HCT116 (cell line): ENCODE data around the gene APBA2. TPM values are rescaled to one million over a fixed set of nuclear protein-coding genes. Genes with fewer than 3 reads are reported as not detected.
A peak's percentile ranks its signal among the peaks of the same experiment; 100 is the strongest.

Experiments used
- ATAC-seq: fragments of 200-7000 bp; cut with Tn5 transposase; 2 replicates; pipeline ENCODE4 v1.9.1; 2020; ENCODE audit warnings: mild to moderate bottlenecking, moderate library complexity
- BruUV-seq: library from RNA; stranded (reverse); fragments of 400-500 nt; replicated peaks from 2 replicates; lab custom pipeline; 2021; lab: Mats Ljungman, UMichigan
- CTCF ChIA-PET: fragments of 300-600 bp; sonication (Branson Sonifier 250); formaldehyde crosslinking; loops from one replicate; lab custom pipeline; 2021; ENCODE audit warnings: antibody characterized with exemption; lab: Charles Lee
- POLR2A ChIA-PET: fragments of 300-600, 350-600 bp; sonication (Branson Sonifier 250); formaldehyde crosslinking; loops from one replicate; lab custom pipeline; 2021; ENCODE audit warnings: antibody characterized with exemption; lab: Charles Lee
- RAD21 ChIA-PET, 2 experiments: fragments of 300-600 bp; sonication (Branson Sonifier 250); formaldehyde crosslinking; loops; one replicate each; lab custom pipeline; 2023; ENCODE audit warnings: low total read pairs in 2 of 2; ENCODE audit not compliant: uncharacterized antibody in 2 of 2, unreplicated experiment in 2 of 2, low non-redundant PET in 1 of 2; lab: Charles Lee
- DNase-seq: peaks from one replicate; pipeline ENCODE4 v3.0.0-alpha.2; 2010; ENCODE audit warnings: low read depth, low spot score
- H2AFZ ChIP-seq: fragments of 200-600 bp; shearing (Covaris generic), sonication (generic); 2 replicates; pipeline ENCODE4 v1.6.1; 2017; ENCODE audit warnings: low read depth, mixed run types, mixed read lengths, antibody characterized with exemption, low read length; ENCODE audit not compliant: poor library complexity, severe bottlenecking
- H3K27ac ChIP-seq: 2 replicates; pipeline ENCODE4 v1.5.1; 2012; ENCODE audit warnings: low read depth, low read length
- H3K27me3 ChIP-seq: fragments of 200-600 bp; sonication (generic); 2 replicates; pipeline ENCODE4 v1.6.1; 2016; ENCODE audit warnings: mixed run types, low read length, mixed read lengths; ENCODE audit not compliant: insufficient read depth
- H3K36me3 ChIP-seq, 2 experiments: fragments of 200-500 bp in 1 of 2; fragments of 200-600 bp in 1 of 2; sonication (Bioruptor generic) in 1 of 2; sonication (generic) in 1 of 2; 2 replicates each; pipeline versions ENCODE4 v1.5.1 to v1.6.1; 2014 to 2016; ENCODE audit warnings: low read length in 2 of 2, inconsistent platforms in 1 of 2, mixed read lengths in 1 of 2, mixed run types in 1 of 2; ENCODE audit not compliant: insufficient read depth in 2 of 2, control insufficient read depth in 1 of 2
- H3K4me1 ChIP-seq, 2 experiments: fragments of 200-600 bp in 1 of 2; sonication (generic) in 1 of 2; 2 replicates each; pipeline versions ENCODE4 v1.5.1 to v1.6.1; 2012 to 2017; ENCODE audit warnings: low read length in 2 of 2, inconsistent platforms in 1 of 2, mild to moderate bottlenecking in 1 of 2, mixed read lengths in 1 of 2, mixed run types in 1 of 2, moderate library complexity in 1 of 2; ENCODE audit not compliant: insufficient read depth in 2 of 2, control insufficient read depth in 1 of 2
- H3K4me2 ChIP-seq: fragments of 200-600 bp; sonication (generic); 2 replicates; pipeline ENCODE4 v1.6.1; 2017; ENCODE audit warnings: mixed run types, low read length, mixed read lengths
- H3K4me3 ChIP-seq, 2 experiments: fragments of 200-600 bp in 1 of 2; sonication (generic) in 1 of 2; replicated peaks in 1 of 2; 2 replicates each; pipeline ENCODE4 v1.5.1; 2011 to 2016; ENCODE audit warnings: low read length in 2 of 2, control low read depth in 1 of 2, low read depth in 1 of 2, mild to moderate bottlenecking in 1 of 2, mixed read lengths in 1 of 2, mixed run types in 1 of 2
- H3K79me2 ChIP-seq: fragments of 200-600 bp; sonication (generic); 2 replicates; pipeline ENCODE4 v1.6.1; 2017; ENCODE audit warnings: mild to moderate bottlenecking, mixed run types, low read length, moderate library complexity, mixed read lengths; ENCODE audit not compliant: insufficient read depth
- H3K9ac ChIP-seq: fragments of 200-600 bp; sonication (generic); 2 replicates; pipeline ENCODE4 v1.6.1; 2016; ENCODE audit warnings: low read length, mixed read lengths
- H3K9me2 ChIP-seq: fragments of 200-600 bp; sonication (generic), shearing (Covaris generic); 2 replicates; pipeline ENCODE4 v1.6.1; 2017; ENCODE audit warnings: mixed run types, mild to moderate bottlenecking, moderate library complexity; ENCODE audit not compliant: insufficient read depth
- H3K9me3 ChIP-seq, 2 experiments: fragments of 200-500 bp in 1 of 2; fragments of 200-600 bp in 1 of 2; sonication (Bioruptor generic) in 1 of 2; sonication (generic) in 1 of 2; 2 replicates each; pipeline ENCODE4 v1.6.1; 2014 to 2017; ENCODE audit warnings: low read length in 2 of 2, mixed read lengths in 2 of 2, inconsistent platforms in 1 of 2, low read depth in 1 of 2, mild to moderate bottlenecking in 1 of 2, mixed run types in 1 of 2, moderate library complexity in 1 of 2; ENCODE audit not compliant: control insufficient read depth in 1 of 2, insufficient read depth in 1 of 2
- H4K20me1 ChIP-seq: fragments of 200-600 bp; sonication (generic), shearing (Covaris generic); 2 replicates; pipeline ENCODE4 v1.6.1; 2017; ENCODE audit warnings: mixed run types, mild to moderate bottlenecking, moderate library complexity; ENCODE audit not compliant: insufficient read depth
- CTCF ChIP-seq, 3 experiments: fragments of 200-600 bp in 1 of 3; sonication (generic) in 1 of 3; IDR thresholded peaks in 2 of 3; conservative IDR thresholded peaks in 1 of 3; 2 replicates each; pipeline ENCODE4 v1.5.1; 2012 to 2017; ENCODE audit warnings: low read depth in 2 of 3, low read length in 2 of 3, antibody characterized with exemption in 1 of 3, borderline replicate concordance in 1 of 3, control low read depth in 1 of 3, mild to moderate bottlenecking in 1 of 3, mixed read lengths in 1 of 3, mixed run types in 1 of 3, moderate library complexity in 1 of 3; ENCODE audit not compliant: insufficient read depth in 1 of 3
- EZH2phosphoT487 ChIP-seq: fragments of 200-600 bp; IDR thresholded peaks from 2 replicates; pipeline ENCODE4 v1.6.1; 2018; ENCODE audit warnings: antibody characterized with exemption, borderline replicate concordance
- RAD21 ChIP-seq: IDR thresholded peaks from 2 replicates; pipeline ENCODE4 v1.6.1; 2012; ENCODE audit warnings: low read depth, mild to moderate bottlenecking
- REST ChIP-seq: IDR thresholded peaks from 2 replicates; pipeline ENCODE4 v1.6.1; 2012; ENCODE audit warnings: low read depth
- intact Hi-C: fragments of 100-400 bp; cut with micrococcal nuclease; formaldehyde crosslinking; loops from 2 replicates; pipeline ENCODE4 v1.10.0; 2022
- total RNA-seq: library from RNA; stranded (reverse); gene quantifications from one replicate; pipeline ENCODE4 v1.2.1, GENCODE V29; 2021; ENCODE audit not compliant: unreplicated experiment

The APBA2 gene
- total RNA-seq, 1 experiment from 2014 or later = 0.47 TPM

GRCh38 chr15:28881170-28881569, 4.6 kb upstream of the APBA2 start:
- H3K4me3 ChIP-seq = no peak overlapping the region
- ChIA-PET POLR2A (no interaction called here), RAD21 (no interaction called here), CTCF (no interaction called here)
- peak; percentile 5; the same call in 1 of the 2 replicates for TF ChIP-seq RAD21
- no peak for TF ChIP-seq REST
- TF ChIP-seq EZH2phosphoT487 = no peak
- BruUV-seq = no TSS peak
- H3K9me3 ChIP-seq = no peaks in the 10 kb centered on the region
- intact Hi-C loops = no loop called here
- no peaks in the 10 kb centered on the region for H3K27me3 ChIP-seq
- no peaks in the 10 kb centered on the region for H3K4me1 ChIP-seq
- H4K20me1 ChIP-seq = no peaks in the 10 kb centered on the region
- no peak overlapping the region for H3K9ac ChIP-seq
- DNase-seq = no peak
- H2AFZ ChIP-seq = no peak overlapping the region
- H3K27ac ChIP-seq = no peak overlapping the region
- no peaks in the 10 kb centered on the region for H3K79me2 ChIP-seq
- H3K4me2 ChIP-seq = no peak overlapping the region
- H3K9me2 ChIP-seq = no peaks in the 10 kb centered on the region
- no peak for ATAC-seq
- no peaks in the 10 kb centered on the region for H3K36me3 ChIP-seq

- H3K27me3 ChIP-seq = no peaks in the 10 kb centered on the region
- no peaks in the 10 kb centered on the region for H3K79me2 ChIP-seq
- RAD21 ChIA-PET = no interaction called here
- no TSS peak for BruUV-seq
- no peaks in the 10 kb centered on the region for H3K9me3 ChIP-seq
- no peaks in the 10 kb centered on the region for H3K36me3 ChIP-seq
- no peak overlapping the region for H2AFZ ChIP-seq
- H4K20me1 ChIP-seq = no peaks in the 10 kb centered on the region
- H3K4me3 ChIP-seq = no peak overlapping the region
- no peak overlapping the region for H3K4me2 ChIP-seq
- no peaks in the 10 kb centered on the region for H3K9me2 ChIP-seq
- DNase-seq (no peak), ATAC-seq (peak; percentile 69)
- intact Hi-C loops = no loop called here
- TF ChIP-seq CTCF (IDR thresholded peaks at IDR 0.05 in 2 of 3, conservative IDR thresholded peaks at IDR 0.05 in 1 of 3; ENCODE audit: borderline replicate concordance in 1 of 3, insufficient read depth in 1 of 3, low read depth in 2 of 3, low read length in 2 of 3) (peak in 2 of 3 experiments; percentile 4 to 28; a peak in 1 of 6 replicates), EZH2phosphoT487 (no peak)
- POLR2A ChIA-PET = no interaction called here
- CTCF ChIA-PET = no interaction called here
- no peaks in the 10 kb centered on the region for H3K4me1 ChIP-seq
- no peak overlapping the region for H3K27ac ChIP-seq
- H3K9ac ChIP-seq = no peak overlapping the region
Observed at GRCh38 chr15:28881600-28881999, 4.2 kb upstream of the APBA2 start.
